ENCODE measurements around the gene SUB1. TPM values are rescaled to one million over a fixed set of nuclear protein-coding genes. Genes with fewer than 3 reads are reported as not detected.

Gene SUB1
- total RNA-seq, 1 donor from 2014 or later: 317 TPM

DNA sequence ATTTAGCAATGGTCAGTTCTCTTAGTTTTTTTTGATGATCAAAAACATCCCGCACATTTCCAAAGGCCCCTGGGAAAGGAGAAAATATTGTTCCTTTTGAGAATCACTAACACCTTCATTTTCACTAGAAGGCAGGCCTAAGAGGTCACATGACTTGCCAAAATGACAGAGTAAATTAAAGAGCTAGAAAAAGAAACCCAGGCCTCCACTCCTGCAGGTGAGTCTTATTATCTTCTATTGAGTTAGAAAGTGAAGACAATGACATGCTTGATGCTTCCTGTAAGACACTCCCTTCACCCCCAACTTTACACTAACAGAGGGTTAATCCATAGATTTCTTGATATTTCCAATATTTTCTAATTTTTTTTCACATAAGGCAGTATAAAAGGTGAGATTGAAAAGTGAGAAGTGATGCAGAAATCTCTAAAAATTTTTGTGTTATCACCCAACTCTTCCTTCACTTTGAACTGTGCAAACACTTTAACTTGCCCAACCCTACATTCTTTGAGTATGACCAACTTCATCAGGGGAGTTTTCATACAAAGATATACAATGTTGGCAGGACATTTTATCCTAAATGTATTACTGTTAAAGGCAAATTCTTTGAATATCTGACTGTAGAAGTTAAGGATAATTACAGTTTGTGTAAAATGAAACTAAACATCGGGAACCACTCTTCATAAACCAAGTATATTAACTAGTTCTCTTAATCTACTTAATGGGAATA lies 57.1 kb downstream of the SUB1 start:
- DNase-seq (ENCODE audit: low read depth): no peak

DNA sequence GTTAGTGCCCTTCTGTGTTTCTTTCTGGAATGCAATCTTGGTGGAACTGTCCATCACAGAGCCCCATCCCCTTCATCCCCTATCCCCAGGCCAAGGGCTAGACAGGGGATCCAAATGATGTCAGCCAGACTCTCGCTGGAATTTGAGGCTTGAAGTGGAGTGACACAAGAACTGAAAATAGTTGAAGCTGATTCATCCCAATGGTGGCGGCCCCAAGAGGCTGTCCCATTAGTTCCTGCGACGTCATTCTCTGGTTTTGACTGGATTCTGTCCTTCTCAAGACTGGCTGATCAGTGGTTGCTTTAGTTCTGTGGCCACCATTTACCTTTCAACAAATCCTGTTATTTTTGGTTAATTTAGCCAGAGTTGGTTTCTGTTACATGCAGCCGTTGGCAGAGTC lies 59.9 kb downstream of the SUB1 start:
- DNase-seq (ENCODE audit: low read depth): peak; percentile 55

DNA sequence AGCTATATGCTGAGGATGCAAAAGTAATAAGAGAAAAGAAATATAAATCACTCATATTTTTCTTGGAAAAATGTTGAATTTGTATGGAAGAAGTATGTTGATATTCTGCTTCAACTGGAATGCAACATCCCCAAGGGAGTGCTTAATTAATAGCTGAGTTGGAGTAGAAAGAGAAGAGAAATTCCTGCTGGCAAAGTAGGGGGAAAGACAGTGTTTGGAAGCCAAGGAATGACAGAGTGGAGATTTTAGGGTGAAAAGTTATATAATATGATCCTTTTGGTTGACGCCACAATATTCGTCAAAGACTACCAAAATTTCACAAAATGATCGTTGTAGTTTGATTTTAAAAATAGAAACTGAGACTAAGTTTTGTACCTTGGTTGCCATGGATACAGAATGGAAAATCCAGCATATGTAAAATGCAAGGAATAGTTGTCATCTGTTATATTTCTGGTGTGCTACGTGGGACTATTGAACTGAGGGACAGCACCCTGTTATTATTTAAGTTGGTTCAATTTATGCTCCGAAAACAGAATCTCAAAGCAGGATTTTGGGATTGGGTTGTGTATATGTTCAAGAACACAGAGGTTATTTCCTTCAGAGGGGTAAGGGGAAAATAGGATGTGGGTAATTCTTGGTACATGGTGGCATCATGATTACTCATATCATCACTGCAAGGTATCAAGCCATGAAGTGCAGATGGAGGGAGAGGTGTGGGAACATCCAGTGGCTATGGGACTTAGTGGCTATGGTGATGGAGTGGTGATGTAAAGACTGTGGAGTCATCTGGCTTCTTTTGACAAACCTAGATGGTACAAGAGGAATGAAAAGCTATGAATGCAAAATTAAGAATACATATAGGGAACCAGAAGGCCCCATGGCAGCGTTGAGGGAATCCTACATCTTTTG lies 61.0 kb downstream of the SUB1 start:
- DNase-seq (ENCODE audit: low read depth): no peak

DNA sequence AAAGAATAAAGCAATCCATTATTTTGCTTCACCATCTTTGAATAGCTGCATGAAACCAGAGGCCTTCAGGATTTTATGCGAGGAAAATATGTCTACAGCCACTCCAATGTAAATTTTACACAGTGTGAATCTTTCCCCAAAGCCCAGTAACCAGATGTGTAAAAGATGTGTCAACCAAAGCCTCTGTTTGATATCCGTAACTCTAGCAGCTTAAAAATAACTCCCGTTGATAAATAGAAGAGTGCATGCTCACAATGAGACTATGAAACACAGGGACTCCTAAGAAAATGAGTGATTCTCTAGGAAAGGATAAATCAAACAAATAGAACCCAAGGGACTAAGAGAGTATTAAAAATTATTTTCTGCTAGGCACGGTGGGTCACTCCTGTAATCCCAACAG lies 65.7 kb downstream of the SUB1 start:
- DNase-seq (ENCODE audit: low read depth): no peak

DNA sequence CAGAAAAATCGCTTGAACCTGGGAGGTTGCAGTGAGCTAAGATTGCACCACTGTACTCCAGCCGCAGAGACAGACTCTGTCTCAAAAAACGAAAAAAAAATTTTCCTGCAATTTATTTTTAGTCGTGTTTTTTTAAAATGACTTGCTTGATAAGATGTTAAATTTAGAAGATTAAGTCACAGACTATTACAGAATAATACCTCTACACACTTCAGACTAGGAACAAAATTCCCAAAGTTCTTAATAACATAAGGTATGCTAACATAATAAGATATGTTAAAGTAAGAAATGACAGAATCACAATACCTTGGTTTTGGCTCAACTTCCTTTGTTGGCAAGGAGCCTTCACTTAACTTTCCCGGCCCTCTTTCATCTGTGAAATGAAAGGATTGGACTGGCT lies 66.3 kb downstream of the SUB1 start:
- no peak for DNase-seq (ENCODE audit: low read depth)

Other genes starting within 250 kb of the SUB1 start
- 90.0 and 108 TPM in 2 replicates for gene ZFR, start 140.8 kb upstream of the SUB1 start, total RNA-seq
- gene NPR3, start 125.8 kb downstream of the SUB1 start, total RNA-seq: 1.0 and 1.1 TPM in 2 replicates